ENCODE data around the gene HABP4. TPM values are rescaled to one million over a fixed set of nuclear protein-coding genes. Genes with fewer than 3 reads are reported as not detected.

Gene HABP4
- total and polyA plus RNA-seq, 2 of the 4 experiments (the other 2 are of a cell fraction) = 5.2 to 10.6 TPM

- Histone ChIP-seq H2BK15ac (ENCODE audit: low read depth, low read length) (no peak overlapping the region), H3K36me3 (ENCODE audit: control insufficient read depth, insufficient read depth, low read length) (peaks cover 6% of the 10 kb centered on the region), H2AFZ (replicated peaks; ENCODE audit: low read length, poor library complexity) (no peak overlapping the region), H3K27ac (ENCODE audit: insufficient read depth, low read length) (no peak overlapping the region), H3K79me1 (ENCODE audit: low read depth in 1 of 2, low read length in 2 of 2) (peaks cover 0 to 14% of the 10 kb centered on the region in 2 experiments; a peak in 2 of 4 replicates), H3K27me3 (ENCODE audit: control insufficient read depth, insufficient read depth, low read length) (no peaks in the 10 kb centered on the region), H3K4me2 (ENCODE audit: low read depth, low read length) (no peak overlapping the region), H3K14ac (replicated peaks; ENCODE audit: low read depth, low read length) (no peak overlapping the region), H4K8ac (ENCODE audit: low read depth in 2 of 2, low read length in 2 of 2) (no peak overlapping the region), H3K4me3 (ENCODE audit: insufficient read depth, low read depth, low read length) (no peak overlapping the region), H3K56ac (ENCODE audit: extremely low read depth, insufficient read depth, low read length) (no peak overlapping the region), H3K18ac (ENCODE audit: low read depth, low read length) (no peak overlapping the region), H4K91ac (ENCODE audit: insufficient read depth, low read depth, low read length) (no peak overlapping the region), H3K9me3 (ENCODE audit: control insufficient read depth, insufficient read depth, low read length) (no peaks in the 10 kb centered on the region), H2BK5ac (ENCODE audit: low read depth, low read length, poor library complexity, severe bottlenecking) (no peak overlapping the region), H2BK20ac (ENCODE audit: low read depth, low read length) (no peak overlapping the region), H2AK5ac (ENCODE audit: low read depth, low read length) (no peak overlapping the region), H2BK120ac (ENCODE audit: low read depth, low read length) (no peak overlapping the region), H4K5ac (ENCODE audit: low read depth, low read length) (no peak overlapping the region), H3K4ac (ENCODE audit: low read depth, low read length) (no peak overlapping the region), H3K9ac (ENCODE audit: low read depth, low read length) (no peak overlapping the region), H2AK9ac (replicated peaks; ENCODE audit: low read depth, low read length, poor library complexity) (no peak overlapping the region), H4K20me1 (ENCODE audit: insufficient read depth, low read length) (no peaks in the 10 kb centered on the region; the same call in 1 of the 2 replicates), H3K9me1 (ENCODE audit: insufficient read depth, low read length) (peaks cover 16% of the 10 kb centered on the region), H3K4me1 (ENCODE audit: control insufficient read depth, insufficient read depth, low read length) (peaks cover 15% of the 10 kb centered on the region), H3K23ac (ENCODE audit: low read depth, low read length) (no peak overlapping the region)
- POLR2A ChIA-PET (ENCODE audit: unreplicated experiment) = no interaction called here
- dilution Hi-C loops (cut with HindIII; ENCODE audit: low sequenced_read_pairs, unreplicated experiment) = no loop called here
- WGBS, 2 experiments (ENCODE audit: extremely low coverage in 2 of 2, insufficient read length in 1 of 2) = no CpG with 5 or more reads among the region's 3 CpGs
- BruUV-seq (replicated peaks) = no TSS peak
- intact Hi-C loops (cut with micrococcal nuclease) = no loop called here
- DNase-seq (no peak), ATAC-seq (ENCODE audit: low read depth) (no peak)
- CTCF ChIA-PET = no interaction called here
- no peak for TF ChIP-seq MAFK (IDR thresholded peaks at IDR 0.05; ENCODE audit: low read depth, low read length)
- no peak for TF ChIP-seq MXI1 (IDR thresholded peaks at IDR 0.05; ENCODE audit: borderline replicate concordance, low read depth, low read length)
- in situ Hi-C loops (cut with MboI; ENCODE audit: low sequenced_read_pairs) = no loop called here
These were observed 62.3 kb downstream of the HABP4 start for GRCh38 chr9:96512240-96512639.
